Ovary (tissue), 9 donors: ENCODE measurements around the gene ABHD16A. TPM values are rescaled to one million over a fixed set of nuclear protein-coding genes. Genes with fewer than 3 reads are reported as not detected.

Experiments used
- DNase-seq, 5 donors: peaks; one replicate each; pipeline ENCODE4 v3.0.0-alpha.2; 2019 to 2020
- H3K27ac ChIP-seq, 2 donors: fragments of 200-600 bp; one replicate each; pipeline versions ENCODE4 v1.5.1 to v1.8.0; 2019 to 2022
- H3K27me3 ChIP-seq: fragments of 200-600 bp; one replicate; pipeline ENCODE4 v1.8.0; 2022
- H3K36me3 ChIP-seq: fragments of 200-600 bp; sonication (generic); one replicate; pipeline ENCODE4 v1.5.1; 2019
- H3K4me1 ChIP-seq: one replicate; pipeline ENCODE4 v1.8.1; 2013; ENCODE audit warnings: mild to moderate bottlenecking, moderate library complexity; ENCODE audit not compliant: insufficient read depth
- H3K4me3 ChIP-seq: fragments of 200-600 bp; sonication (generic); one replicate; pipeline ENCODE4 v1.5.1; 2017
- H3K9me3 ChIP-seq, 2 donors: fragments of 200-600 bp in 1 of 2; sonication (generic) in 1 of 2; one replicate each; pipeline versions ENCODE4 v1.5.1 to v1.8.1; 2013 to 2019; ENCODE audit warnings: mild to moderate bottlenecking in 1 of 2, moderate library complexity in 1 of 2
- EP300 ChIP-seq: sonication (generic); formaldehyde crosslinking; IDR thresholded peaks from one replicate; pipeline ENCODE4 v1.6.1; 2017; ENCODE audit warnings: antibody characterized with exemption
- POLR2A ChIP-seq: fragments of 450-650 bp; IDR thresholded peaks from one replicate; pipeline ENCODE4 v1.6.1; 2017; ENCODE audit warnings: antibody characterized with exemption, mild to moderate bottlenecking, moderate library complexity
- WGBS, 3 donors: extraction: QIAGEN DNeasy Blood & Tissue Kit in 1 of 3; methylation state at CpG; one replicate each; pipeline versions ENCODE4 v1.1.5 to v1.1.7; 2013 to 2017; 5-methylcytosine and 5-hydroxymethylcytosine counted together
- intact Hi-C, 4 donors: fragments of 100-400 bp; cut with DNase I; formaldehyde crosslinking; loops; one replicate each; pipeline versions ENCODE4 v1.11.0 to v1.15.1; 2022 to 2023
- polyA plus RNA-seq, 2 donors: library from polyadenylated mRNA; stranded (reverse); fragments of 200-250 nt in 1 of 2; fragments of 350-450 nt in 1 of 2; fragmentation: Illumina TruSeq in 1 of 2; extraction: RNeasy Lipid Tissue Mini Kit (QIAGEN cat#74804) in 1 of 2; gene quantifications; one replicate each; pipeline ENCODE4 v1.2.3, GENCODE V29; 2013 to 2014
- total RNA-seq, 7 donors: library from RNA; depleted of rRNA in 2 of 7; stranded (reverse); fragments of >200 nt in 2 of 7; fragmentation: NEBNext Ultra II Directional in 3 of 7; extraction: Animal tissue kit (Norgen Biotek cat#: 25700) in 3 of 7; gene quantifications; one replicate each; pipeline versions ENCODE4 v1.1.0 to v1.2.4, GENCODE V29; 2016 to 2023
- TF ChIP-seq, protein P1 (sequence below), 3 donors: fragments of 450-650 bp in 2 of 3; fragments of 200-600 bp in 1 of 3; IDR thresholded peaks; one replicate each; pipeline versions ENCODE4 v1.5.1 to v1.8.0; 2016 to 2022; ENCODE audit warnings: antibody characterized with exemption in 3 of 3, mild to moderate bottlenecking in 1 of 3
- donor health status: DM: no; HTN: no; CAD: no; lungs with moderate emphysema.
- donor health status: DM: no; HTN: no; CAD: no.
- donor health status: Bipolar disorder and iron deficiency.
- donor health status: DM: yes; HTN: yes; CAD: no.
- donor health status: DM: no; HTN: no; CAD: no.
- donor health status: DM: yes; HTN: yes; CAD: no.

Gene ABHD16A
- total and polyA plus RNA-seq, 9 donors, result 25.4 to 60.4 (median 36.7) TPM

DNA sequence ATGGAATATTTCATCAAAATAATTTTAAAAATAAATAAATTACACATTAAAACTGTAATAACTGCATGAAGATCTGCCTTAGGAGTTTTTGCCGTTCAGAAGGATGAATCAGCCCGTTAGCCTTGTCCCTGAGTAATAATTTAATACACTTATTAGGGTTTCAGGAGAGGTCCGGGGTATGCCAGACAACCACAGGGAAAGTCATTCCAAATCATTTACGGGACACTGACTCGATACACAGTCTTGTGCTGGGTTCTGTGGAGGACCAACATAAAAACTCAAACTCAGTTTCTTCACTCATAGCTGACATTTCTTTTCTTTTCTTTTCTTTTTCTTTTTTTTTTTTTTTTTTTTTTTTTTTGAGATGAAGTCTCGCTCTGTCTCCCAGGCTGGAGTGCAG, 2.8 kb upstream of the ABHD16A start:
- 75 to 82% (median 76%) methylated on average over 6 of the region's 6 CpGs for WGBS, 3 donors
- no peak overlapping the region for H3K27ac ChIP-seq
- H3K4me3 ChIP-seq, result no peak overlapping the region
- no peaks in the 10 kb centered on the region for H3K27me3 ChIP-seq
- H3K9me3 ChIP-seq, result no peaks in the 10 kb centered on the region
- H3K36me3 ChIP-seq, result no peaks in the 10 kb centered on the region
- intact Hi-C loops, result no loop called here
- peaks cover 11% of the 10 kb centered on the region for H3K4me1 ChIP-seq
- TF ChIP-seq POLR2A (no peak), EP300 (no peak)
- TF ChIP-seq, protein P1, sequence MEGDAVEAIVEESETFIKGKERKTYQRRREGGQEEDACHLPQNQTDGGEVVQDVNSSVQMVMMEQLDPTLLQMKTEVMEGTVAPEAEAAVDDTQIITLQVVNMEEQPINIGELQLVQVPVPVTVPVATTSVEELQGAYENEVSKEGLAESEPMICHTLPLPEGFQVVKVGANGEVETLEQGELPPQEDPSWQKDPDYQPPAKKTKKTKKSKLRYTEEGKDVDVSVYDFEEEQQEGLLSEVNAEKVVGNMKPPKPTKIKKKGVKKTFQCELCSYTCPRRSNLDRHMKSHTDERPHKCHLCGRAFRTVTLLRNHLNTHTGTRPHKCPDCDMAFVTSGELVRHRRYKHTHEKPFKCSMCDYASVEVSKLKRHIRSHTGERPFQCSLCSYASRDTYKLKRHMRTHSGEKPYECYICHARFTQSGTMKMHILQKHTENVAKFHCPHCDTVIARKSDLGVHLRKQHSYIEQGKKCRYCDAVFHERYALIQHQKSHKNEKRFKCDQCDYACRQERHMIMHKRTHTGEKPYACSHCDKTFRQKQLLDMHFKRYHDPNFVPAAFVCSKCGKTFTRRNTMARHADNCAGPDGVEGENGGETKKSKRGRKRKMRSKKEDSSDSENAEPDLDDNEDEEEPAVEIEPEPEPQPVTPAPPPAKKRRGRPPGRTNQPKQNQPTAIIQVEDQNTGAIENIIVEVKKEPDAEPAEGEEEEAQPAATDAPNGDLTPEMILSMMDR (IDR thresholded peaks at IDR 0.05), result no peak
- no peak for DNase-seq

DNA sequence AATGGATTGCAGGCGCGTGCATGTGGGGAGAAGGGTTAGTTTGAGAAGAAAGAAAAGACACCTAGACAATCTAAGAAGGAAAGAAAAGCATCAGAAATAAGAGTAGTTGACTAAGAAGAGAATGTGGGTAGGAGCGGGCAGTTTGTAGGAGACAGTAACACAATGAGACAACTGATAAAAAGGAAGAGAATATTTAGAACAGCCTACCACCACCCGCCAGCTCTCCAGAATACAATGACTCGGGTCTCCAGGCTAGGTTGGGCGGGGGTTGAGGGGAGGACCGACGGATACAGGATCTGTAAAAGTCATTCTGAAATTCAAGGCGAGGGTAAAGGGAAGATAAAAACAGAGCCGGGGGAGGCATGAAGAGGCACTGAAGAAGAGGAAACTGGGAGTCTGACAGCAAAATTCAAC, 712 bp downstream of the ABHD16A start:
- intact Hi-C loops, result loop anchor here in 1 of 4 donors (2.0 kb wide), 1 partner anchor 26 kb away; the partner anchor contains the start of gene DDAH2
- no peak for DNase-seq
- 0% methylated on average over 10 of the region's 10 CpGs for WGBS, 3 donors

DNA sequence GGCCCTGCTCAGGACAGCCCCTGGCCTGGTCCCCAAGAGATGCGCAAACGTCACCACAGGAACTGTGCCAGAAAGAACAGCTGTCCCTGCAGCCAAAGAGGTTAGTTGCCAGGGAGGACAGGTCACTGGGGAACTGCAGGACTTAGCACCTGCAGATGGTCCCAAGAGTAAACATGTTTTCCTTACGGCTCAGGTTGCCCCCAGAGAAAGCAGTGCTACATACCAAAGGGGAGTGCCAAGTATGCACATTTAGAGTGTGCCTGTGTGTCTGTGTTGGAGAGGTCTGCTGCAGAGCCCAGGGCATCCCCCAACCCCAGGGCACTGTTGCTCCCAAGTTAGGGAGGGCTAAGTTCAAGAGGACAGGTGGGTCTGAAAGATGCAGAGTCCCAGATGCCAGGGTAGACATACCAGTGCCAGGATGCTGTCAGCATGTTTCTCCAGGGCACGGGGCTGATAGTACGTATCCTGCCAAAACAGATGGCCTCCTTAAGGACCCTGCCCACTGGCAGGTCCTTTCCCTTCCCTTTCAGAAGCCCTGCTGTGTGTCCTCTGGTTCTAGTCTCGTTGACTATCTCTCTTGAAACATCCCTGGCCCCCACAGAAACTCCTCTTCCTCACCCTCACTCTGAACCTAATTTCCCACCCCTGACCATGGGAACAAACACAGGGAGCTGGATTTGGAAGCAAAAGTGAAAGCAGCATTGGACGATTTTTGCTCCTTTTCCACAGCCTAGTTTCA, 1.3 kb downstream of the ABHD16A start:
- H3K4me3 ChIP-seq, result peak overlapping the region; percentile 58
- H3K36me3 ChIP-seq, result no peaks in the 10 kb centered on the region
- no peak for TF ChIP-seq POLR2A
- TF ChIP-seq, protein P1 (IDR thresholded peaks at IDR 0.05), result no peak
- TF ChIP-seq EP300, result no peak
- no peaks in the 10 kb centered on the region for H3K27me3 ChIP-seq
- H3K4me1 ChIP-seq, result peaks cover 11% of the 10 kb centered on the region
- H3K9me3 ChIP-seq, result no peaks in the 10 kb centered on the region
- H3K27ac ChIP-seq, result peak overlapping the region; percentile 87 to 99
- intact Hi-C loops, result loop anchor here in 1 of 4 donors (2.0 kb wide), 1 partner anchor 27 kb away; the partner anchor contains the start of gene DDAH2
- 23 to 31% (median 23%) methylated on average over 7 of the region's 7 CpGs for WGBS, 3 donors
- DNase-seq, result peak in 1 of 5 donors; percentile 33

More for the DNA sequence above, 712 bp downstream of the ABHD16A start:
- Histone ChIP-seq H3K36me3 (no peaks in the 10 kb centered on the region), H3K4me1 (peaks cover 11% of the 10 kb centered on the region), H3K27me3 (no peaks in the 10 kb centered on the region), H3K9me3 (no peaks in the 10 kb centered on the region), H3K27ac (peak overlapping the region; percentile 87 to 99), H3K4me3 (peak overlapping the region; percentile 58)
- TF ChIP-seq EP300 (no peak), POLR2A (no peak)
- TF ChIP-seq, protein P1 (IDR thresholded peaks at IDR 0.05), result no peak

DNA sequence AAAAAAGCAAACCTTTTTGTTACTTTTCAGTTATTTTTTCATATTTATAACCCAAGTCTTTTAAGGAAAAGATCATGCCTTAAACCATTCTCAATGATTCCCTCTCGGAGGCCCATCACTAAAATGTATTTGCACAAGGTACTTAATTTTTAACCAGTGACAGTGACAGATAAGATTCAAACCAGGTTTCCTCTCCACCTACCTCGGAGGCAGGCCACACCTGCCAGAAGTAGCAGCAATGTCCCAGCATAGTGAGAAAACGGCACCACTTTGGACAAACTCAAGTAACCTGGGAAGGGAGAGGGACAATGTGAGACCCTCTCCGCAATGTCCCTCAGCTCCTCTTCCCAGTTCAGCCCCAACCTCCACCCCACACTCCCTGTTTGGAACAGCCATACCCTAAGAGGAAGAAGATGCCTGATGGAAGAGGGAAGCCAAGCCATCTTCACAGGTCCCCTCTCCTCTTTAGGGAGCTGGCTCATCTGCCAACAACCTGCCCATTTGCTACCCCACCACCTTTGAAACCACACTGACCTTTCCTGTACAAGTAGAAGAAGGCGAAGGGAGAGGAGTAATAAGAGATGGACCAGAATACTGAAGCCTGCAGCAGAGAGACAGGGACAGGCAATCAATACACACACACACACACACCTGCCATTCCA, 2.3 kb downstream of the ABHD16A start:
- DNase-seq, result no peak
- Histone ChIP-seq H3K4me3 (no peak overlapping the region), H3K9me3 (no peaks in the 10 kb centered on the region), H3K36me3 (no peaks in the 10 kb centered on the region), H3K27me3 (no peaks in the 10 kb centered on the region), H3K4me1 (peaks cover 11% of the 10 kb centered on the region), H3K27ac (no peak overlapping the region)
- 86 to 89% (median 87%) methylated on average over 5 of the region's 5 CpGs for WGBS, 3 donors
- intact Hi-C loops, result no loop called here
- TF ChIP-seq, protein P1 (IDR thresholded peaks at IDR 0.05), result no peak
- TF ChIP-seq POLR2A, result no peak
- TF ChIP-seq EP300, result no peak
